Stimulated activated CD8-positive, alpha-beta memory T cell treated with anti-CD3 and anti-CD28 coated beads, Interleukin-15, amount 100 ng/mL, for 1 hour (primary cell): Measurements from ENCODE around the gene SLC35F2.
"Not testable (repeated sequence)": the region's sequence is repeated elsewhere in the genome, so short reads cannot be mapped to it uniquely, and the experiment has no call there.

Experiments used
- DNase-seq: peaks from one replicate; pipeline ENCODE4 v3.0.0-alpha.2; 2020; ENCODE audit warnings: low read depth

The SLC35F2 gene, protein sequence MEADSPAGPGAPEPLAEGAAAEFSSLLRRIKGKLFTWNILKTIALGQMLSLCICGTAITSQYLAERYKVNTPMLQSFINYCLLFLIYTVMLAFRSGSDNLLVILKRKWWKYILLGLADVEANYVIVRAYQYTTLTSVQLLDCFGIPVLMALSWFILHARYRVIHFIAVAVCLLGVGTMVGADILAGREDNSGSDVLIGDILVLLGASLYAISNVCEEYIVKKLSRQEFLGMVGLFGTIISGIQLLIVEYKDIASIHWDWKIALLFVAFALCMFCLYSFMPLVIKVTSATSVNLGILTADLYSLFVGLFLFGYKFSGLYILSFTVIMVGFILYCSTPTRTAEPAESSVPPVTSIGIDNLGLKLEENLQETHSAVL

DNA sequence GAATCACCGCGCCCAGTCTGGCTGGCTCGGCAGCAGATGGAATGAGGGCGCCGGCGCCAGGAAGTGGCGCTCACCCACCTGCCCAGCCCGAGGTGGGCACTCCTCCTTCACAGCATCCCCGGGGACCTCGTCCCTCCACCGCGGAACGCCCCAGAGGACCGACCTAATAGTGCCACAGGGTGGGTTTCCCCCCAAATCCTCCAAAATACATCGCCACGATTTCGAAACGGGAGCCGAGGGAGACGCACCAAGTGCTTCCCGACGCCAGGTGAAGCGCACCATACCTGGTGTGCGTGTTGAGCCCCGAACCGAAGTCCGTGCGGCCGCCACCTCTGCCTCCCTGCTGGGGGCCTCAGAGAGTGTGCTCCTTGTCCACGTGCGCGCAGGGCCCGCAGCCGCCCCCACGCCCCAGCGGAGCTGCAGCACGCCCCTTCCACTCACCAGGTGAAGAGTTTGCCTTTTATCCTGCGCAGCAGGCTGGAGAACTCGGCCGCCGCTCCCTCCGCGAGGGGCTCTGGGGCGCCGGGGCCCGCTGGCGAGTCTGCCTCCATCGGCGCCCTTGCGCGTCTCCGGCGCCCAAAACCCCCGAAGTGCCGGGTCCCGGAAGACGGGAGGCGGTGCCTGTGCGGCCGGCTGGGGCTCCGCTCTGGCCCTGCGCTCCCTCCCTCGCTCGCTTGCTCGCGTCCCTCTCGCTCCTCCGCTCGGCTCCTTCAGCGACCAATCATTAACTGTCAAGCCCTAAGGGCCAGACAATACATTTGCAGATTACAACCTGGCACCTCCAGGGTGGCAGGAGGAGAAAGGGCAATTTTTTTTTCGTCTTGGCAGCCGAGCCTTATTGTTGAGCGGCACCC is at the start of gene SLC35F2:
SLC35F2 (minus strand) TSS at position 571 of the 854 bp plus-strand sequence; CDS start at position 551, 20 bp downstream.
- DNase-seq = peak; percentile 24

DNA sequence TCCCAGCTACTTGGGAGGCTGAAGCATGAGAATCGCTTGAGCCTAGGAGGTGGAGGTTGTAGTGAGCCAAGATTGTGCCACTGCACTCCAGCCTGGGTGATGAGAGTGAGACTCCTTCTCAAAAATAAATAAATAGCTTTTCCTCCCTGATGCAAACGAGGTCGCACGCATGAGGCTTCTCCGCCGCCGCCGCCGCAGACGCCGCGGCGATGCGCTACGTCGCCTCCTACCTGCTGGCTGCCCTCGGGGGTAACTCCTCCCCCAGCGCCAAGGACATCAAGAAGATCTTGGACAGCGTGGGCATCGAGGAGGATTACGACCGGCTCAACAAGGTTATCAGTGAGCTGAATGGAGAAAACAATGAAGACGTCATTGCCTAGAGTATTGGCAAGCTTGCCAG is 49.6 kb upstream of the SLC35F2 start:
- no peak for DNase-seq

DNA sequence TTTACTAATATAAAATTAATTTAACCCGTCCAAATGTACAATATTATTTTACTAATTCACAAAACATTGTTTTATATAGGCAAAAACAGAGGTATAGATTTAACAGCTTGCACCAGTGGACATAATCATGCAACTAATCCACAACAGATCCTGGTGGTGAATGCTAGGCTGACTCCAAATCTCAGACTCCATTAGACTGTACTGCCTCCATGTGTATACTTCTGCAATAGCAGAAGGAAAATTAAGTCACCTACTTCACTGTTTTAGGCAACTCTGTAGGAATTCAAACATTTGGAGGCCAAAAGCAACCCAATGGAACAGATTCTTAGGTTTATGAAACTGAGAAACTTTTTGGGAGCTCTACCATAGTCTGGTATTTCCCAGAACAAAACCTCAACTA is 39.7 kb upstream of the SLC35F2 start:
- DNase-seq = no peak

DNA sequence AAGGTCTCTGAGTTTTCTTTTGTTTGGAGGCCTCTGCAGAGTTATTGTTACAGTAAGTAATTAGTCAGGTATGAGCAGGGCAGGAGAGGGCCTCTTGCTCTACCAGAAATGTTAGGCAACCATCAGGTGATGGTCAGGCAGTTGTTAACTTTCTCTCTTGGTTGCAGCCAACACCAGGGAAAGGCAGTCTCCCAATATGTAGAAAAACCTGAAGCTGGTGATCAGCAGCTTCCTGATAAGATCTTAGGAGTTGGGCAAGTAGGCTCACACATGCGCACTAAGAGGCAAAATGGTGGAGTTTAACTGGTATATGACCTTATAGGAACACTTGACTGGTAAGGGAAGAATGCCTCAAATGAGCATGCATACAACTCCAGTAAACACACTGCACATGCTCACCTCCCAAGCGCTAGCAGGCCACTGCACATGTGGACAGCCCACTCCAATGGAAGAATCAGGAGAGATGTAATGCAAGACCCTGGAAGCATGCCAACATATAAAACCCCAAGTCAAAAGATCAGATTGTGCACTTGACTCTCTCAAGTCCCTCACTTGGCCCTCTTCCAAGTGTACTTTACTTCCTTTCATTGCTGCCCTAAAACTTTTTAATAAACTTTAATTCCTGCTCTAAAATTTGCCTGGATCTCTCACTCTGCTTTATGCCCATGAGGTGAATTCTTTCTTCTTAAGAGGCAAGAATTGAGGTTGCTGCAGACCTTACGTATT is 23.7 kb upstream of the SLC35F2 start:
- DNase-seq = no peak

DNA sequence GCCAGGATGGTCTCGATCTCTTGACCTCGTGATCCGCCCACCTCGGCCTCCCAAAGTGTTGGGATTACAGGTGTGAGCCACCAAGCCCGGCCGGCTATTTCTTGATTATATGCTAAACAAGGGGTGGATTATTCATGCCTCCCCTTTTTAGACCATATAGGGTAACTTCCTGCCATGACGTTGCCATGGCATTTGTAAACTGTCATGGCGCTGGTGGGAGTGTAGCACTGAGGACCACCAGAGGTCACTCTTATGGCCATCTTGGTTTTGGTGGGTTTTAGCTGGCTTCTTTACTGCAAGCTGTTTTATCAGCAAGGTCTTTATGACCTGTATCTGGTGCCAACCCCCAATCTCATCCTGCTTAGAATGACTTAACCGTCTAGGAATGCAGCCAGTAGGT is 22.9 kb upstream of the SLC35F2 start:
- not testable (repeated sequence) for DNase-seq

DNA sequence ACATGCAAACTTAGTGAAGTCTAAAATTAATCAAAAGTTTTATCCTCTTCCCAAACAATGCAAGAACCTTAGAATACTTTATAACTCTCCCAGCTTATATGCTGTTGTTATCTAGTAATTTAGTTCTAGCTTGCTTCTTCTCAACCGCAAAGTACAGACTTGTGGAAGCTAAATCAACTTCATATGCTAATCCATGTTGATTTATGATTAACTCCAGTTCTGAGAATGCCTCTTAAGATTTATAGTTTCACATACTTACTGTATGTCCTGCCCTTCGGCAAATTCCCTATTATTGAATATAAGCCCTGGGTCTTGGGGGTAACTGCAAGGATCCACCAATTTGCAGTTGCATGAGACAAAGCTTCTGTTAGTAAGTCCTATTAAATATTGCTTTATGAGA is 17.6 kb upstream of the SLC35F2 start:
- DNase-seq = no peak

DNA sequence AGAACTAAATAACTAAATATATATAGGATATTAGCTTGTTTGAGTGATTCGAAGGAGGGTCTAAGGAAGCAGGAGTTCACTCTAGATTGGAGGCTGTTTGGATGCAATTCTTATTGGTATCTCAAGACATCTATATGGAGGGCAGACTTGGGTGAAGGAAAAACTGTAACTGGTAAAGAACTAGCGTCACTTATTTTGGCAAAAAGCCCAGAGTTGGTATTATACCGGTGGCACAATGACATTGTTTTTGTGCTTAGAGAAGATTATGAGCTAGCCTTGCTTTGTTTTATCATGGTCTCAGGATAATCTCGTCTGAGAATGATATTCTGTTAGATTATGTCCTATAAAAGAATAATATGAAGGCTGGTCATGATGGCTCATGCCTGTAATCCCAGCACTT is 6.0 kb upstream of the SLC35F2 start:
- no peak for DNase-seq

DNA sequence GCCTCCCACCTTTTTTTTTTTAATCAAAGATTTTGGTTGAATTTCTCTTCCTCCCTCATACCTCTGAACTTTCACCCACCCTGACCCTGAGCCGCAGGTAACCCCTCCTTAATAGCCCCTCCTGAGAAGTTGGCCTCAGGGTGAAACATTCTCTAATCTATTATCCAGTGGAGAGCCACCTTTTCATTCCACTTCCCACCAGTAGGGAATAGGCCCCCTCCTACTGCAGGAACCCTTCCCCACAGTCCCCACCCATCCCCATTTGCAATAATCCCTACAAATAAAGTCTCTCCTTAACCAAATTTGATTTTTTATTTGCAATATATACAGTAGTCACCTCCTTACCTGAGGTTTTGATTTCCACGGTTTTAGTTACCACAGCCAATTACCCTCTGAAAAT is 2.1 kb upstream of the SLC35F2 start:
- DNase-seq = no peak

DNA sequence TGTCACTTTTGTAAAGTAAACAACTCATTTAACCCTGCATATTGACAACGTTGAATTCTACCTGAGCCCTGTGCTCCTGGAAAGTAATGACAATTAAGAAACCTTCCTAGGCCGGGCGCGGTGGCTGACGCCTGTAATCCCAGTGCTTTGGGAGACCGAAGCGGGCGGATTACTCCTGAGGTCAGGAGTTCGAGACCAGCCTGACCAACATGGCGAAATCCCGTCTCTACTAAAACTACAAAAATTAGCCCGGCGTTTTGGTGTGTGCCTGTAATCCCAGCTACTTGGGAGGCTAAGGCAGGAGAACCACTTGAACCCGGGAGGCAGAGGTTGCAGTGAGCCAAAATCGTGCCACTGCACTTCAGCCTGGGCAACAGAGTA is 1.6 kb upstream of the SLC35F2 start:
- not testable (repeated sequence) for DNase-seq

DNA sequence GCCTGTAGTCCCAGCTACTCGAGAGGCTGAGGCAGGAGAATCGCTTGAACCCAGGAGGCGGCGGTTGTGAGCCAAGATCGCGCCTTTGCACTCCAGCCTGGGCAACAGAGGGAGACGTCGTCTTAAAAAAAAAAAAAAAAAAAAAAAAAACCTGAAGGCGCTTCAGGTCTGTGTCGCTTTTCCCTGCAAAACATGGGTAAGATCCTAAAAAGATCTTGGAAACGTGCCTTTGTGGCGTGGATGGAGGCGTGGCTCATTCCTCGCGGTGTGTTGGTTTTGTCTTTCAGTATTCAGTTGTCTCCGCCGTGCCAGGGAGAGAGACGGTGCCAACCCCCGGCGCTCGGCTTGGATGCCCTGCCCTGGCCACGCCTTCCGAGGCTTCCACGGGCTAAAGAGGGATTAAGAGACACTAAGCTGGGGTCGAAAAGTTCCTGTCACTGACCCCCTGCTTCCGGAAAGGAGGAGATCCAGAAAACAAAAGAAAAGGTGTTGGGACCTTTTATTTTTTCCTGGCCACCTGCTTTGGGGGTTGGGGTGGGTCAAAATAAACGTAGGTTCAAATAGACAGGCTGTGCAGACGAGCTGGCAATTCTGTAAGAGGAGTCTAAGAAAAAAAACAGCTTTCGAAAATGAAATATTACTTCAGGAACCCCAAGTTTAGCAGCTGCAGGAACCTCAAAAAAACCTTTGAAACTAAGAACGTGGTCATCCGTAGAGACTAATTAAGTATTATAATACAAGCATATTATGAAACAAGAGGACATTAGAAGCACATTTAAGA is 1.1 kb upstream of the SLC35F2 start:
- no peak for DNase-seq

DNA sequence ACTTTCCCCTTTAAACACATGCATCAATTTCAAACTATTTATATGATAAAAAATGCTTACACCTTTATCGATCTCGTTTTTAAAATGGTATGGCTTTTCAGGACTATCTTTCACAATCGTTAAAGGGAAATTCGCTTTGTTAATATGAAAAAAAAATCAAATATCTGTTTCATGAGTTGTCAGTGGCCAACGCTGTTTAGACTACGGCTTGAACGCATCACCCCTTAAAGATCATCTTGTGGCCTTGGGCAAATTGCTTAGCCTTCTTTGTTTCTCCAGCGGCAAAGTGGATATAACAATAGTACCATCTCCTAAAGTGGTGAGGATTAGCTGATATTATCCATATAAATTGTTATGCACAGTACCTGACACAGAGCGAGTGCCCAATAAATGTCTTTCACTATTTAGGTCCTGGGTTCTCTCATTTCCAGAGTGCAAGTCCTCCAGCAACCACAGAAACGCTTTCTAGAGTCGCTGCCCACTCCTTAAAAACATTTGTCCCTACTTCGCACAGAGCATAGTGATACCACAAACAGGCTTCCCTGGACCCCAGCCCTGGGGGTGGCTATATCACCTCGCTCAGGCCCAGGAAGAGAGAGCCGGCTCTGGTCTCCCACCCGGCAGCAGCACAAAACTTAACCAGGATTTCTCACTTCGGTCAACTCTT is 904 bp downstream of the SLC35F2 start:
- no peak for DNase-seq

DNA sequence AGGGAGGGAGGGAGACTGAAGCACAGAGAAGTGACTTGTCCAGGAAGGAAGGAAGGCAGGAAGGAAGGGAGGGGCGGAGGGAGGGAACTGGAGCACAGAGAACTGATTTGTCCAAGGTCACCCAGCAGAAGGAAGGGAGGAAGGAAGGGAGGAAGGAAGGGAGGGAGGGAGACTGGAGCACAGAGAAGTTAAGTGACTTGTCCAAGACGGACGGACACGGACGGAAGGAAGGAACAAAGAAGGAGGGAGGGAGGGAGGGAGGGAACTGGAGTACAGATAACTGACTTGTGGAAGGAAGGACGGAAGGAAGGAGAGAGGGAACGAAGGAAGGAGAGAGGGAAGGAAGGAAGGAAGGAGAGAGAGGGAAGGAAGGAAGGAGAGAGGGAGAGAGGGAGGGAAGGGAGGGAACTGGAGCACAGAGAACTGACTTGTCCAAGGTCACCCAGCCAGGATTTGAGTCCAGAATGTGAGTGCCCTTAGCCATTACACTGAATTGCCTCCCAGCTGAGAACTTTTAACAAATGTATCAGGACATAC is 1.5 kb downstream of the SLC35F2 start:
- DNase-seq = no peak

DNA sequence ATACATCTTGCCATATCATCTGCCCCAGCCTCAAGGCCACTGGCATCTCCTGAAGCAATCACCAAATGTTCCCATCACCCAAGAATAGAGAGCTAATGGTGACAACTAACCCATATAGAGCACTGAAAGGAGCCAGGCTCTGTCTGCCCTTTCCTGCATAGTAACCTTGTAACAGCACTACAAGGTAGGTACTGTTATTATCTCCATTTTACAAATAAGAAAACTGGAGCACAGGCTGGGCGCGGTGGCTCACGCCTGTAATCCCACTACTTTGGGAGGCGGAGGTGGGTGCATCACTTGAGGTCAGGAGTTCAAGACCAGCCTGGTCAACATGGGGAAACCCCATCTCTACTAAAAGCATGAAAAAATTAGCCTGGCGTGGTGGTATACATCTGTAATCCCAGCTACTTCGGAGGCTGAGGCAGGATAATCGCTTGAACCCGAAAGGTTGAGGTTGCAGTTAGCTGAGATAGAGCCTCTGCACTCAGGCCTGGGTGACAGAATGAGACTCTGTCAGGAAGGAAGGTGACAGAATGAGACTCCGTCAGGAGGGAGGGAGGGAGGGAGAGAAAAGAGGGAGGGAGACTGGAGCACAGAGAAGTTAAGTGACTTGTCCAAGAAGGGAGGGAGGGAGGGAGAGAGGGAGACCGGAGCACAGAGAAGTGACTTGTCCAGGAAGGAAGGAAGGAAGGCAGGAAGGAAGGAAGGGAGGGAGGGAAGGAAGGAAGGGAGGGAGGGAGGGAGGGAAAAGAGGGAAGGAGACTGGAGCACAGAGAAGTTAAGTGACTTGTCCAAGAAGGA is 2.2 kb downstream of the SLC35F2 start:
- DNase-seq = no peak

DNA sequence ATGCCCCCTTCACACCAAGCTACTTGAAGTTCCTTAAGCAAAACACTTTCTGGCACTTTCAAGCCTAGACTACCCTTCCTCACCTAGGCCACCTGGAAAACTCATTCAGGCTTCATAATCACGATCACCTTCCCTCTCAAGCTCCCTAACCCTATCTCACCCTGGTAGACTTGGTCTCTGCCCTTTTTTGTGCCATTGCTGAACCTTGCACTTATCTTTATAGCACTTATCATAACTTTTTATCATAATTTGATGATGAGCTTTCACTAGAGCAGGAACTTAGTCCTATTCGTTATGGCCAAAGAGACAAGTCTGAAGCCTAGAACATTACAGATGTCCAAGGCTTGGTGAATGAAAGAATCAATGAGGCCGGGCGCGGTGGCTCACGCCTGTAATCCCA is 5.5 kb downstream of the SLC35F2 start:
- DNase-seq = no peak

DNA sequence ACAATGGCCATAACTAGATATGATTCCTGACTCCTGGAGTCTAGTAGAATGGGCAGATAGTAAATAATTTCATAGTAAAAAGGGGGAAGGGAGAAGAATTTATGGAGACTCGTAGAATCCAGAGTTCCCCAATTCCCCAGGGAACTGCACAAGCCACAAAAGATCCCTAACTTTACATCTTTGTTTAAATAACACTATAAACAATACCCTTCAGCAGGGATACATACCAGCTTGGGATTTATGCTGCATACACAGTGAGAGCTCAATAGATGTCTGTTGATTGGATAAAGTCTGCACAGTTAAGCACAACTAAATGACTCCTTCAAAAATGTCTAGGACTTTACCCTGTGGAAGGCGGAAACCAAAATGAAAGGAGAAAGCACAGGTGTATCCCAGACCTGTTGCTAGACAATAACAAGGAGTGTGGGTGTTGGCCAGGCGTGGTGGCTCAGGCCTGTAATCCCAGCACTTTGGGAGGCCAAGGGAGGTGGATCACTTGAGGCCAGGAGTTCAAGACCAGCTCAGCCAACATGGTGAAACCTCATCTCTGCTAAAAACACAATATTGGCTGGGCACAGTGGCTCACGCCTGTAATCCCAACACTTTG is 6.8 kb downstream of the SLC35F2 start:
- DNase-seq = no peak

DNA sequence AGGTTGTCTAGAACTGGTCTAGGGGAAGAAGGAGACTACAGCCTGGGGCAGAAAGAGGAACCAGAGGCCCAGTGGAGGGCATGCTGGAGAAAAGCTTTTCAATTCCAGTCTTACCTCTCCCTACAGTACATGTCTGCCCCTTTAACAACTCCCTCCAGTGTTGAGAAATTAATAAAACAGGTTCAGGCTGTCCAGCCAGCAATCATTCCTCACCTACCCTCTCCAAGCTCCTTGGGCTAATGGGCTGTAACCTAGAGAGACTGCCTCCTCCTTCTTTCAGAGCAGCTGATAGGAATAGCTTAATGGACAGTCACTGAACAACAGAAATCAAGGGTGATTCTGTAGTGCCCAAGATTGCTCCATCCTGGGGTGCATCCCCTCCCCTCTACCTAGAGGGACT is 8.8 kb downstream of the SLC35F2 start:
- no peak for DNase-seq

DNA sequence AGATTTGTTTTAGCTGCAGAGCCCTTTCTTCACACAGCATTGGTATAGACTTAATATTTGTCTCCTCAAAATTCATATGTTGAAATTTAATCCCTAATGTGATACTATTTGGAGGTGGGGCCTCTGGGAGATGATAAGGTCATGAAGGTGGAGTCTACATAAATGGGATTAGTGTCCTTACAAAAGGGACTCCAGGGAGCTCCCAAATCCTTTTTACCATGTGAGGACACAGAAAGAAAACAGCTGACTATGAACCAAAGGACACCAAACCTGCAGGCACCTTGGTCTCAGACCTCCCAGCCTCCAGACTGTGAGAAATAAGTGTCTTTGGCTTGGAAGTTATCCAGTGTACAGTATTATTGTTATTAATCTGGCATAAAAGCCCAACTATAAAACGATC is 10.2 kb downstream of the SLC35F2 start:
- no peak for DNase-seq

DNA sequence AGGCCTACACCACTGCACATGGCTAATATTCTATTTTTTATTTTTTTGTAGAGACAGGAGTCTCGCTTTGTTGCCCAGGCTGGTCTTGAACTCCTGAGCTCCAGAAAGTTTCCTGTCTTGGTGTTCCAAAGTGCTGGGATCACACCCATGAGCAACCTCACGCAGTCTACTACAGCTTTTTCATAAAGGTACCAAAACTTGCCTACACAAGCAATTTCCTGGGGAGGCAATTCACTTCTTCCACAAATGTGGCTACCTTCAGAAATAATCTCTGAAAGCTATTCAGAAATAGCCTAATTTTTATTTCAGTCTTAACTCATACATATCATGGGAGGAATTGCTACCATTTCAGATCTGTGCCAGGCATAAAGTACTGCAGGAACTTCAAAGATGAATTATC is 11.4 kb downstream of the SLC35F2 start:
- DNase-seq = no peak

DNA sequence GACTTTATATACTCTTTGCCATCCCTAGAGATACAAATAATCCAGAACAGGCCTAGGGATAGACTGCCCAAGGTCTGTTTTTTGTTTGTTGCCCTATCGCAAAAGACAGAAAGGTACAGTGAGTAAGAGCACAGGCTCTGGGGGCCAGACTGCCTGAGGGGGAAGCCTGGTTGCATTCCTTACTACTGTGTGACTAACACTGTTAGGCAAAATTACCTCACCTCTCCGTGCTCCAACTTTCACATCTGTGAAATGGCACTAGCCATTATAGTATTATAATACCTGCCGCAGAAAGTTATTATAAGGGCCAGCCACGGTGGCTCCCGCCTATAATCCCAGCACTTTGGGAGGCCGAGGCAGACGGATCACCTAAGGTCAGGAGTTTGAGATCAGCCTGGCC is 14.5 kb downstream of the SLC35F2 start:
- DNase-seq = no peak
